Measurements from ENCODE around the gene NSA2. TPM values are rescaled to one million over a fixed set of nuclear protein-coding genes. Genes with fewer than 3 reads are reported as not detected.

Gene NSA2
- total and polyA plus RNA-seq, 9 donors: 72.7 to 244 (median 185) TPM

GRCh38 chr5:74765201-74765600 is 1.8 kb upstream of the NSA2 start:
- DNase-seq: no peak
- no peak for TF ChIP-seq POLR2A (IDR thresholded peaks at IDR 0.05)
- TF ChIP-seq, protein P1, sequence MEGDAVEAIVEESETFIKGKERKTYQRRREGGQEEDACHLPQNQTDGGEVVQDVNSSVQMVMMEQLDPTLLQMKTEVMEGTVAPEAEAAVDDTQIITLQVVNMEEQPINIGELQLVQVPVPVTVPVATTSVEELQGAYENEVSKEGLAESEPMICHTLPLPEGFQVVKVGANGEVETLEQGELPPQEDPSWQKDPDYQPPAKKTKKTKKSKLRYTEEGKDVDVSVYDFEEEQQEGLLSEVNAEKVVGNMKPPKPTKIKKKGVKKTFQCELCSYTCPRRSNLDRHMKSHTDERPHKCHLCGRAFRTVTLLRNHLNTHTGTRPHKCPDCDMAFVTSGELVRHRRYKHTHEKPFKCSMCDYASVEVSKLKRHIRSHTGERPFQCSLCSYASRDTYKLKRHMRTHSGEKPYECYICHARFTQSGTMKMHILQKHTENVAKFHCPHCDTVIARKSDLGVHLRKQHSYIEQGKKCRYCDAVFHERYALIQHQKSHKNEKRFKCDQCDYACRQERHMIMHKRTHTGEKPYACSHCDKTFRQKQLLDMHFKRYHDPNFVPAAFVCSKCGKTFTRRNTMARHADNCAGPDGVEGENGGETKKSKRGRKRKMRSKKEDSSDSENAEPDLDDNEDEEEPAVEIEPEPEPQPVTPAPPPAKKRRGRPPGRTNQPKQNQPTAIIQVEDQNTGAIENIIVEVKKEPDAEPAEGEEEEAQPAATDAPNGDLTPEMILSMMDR (IDR thresholded peaks at IDR 0.05): no peak
- no peak for TF ChIP-seq EP300 (IDR thresholded peaks at IDR 0.05)
- H3K9me3 ChIP-seq: no peaks in the 10 kb centered on the region
- H3K27ac ChIP-seq: no peak overlapping the region
- H3K4me3 ChIP-seq: no peak overlapping the region
- WGBS, 3 donors: 62 to 74% (median 73%) methylated on average over 9 of the region's 9 CpGs
- peaks cover 13% of the 10 kb centered on the region for H3K4me1 ChIP-seq (ENCODE audit: insufficient read depth)
- no peaks in the 10 kb centered on the region for H3K36me3 ChIP-seq
- intact Hi-C loops (cut with DNase I): no loop called here
- no peaks in the 10 kb centered on the region for H3K27me3 ChIP-seq

DNA sequence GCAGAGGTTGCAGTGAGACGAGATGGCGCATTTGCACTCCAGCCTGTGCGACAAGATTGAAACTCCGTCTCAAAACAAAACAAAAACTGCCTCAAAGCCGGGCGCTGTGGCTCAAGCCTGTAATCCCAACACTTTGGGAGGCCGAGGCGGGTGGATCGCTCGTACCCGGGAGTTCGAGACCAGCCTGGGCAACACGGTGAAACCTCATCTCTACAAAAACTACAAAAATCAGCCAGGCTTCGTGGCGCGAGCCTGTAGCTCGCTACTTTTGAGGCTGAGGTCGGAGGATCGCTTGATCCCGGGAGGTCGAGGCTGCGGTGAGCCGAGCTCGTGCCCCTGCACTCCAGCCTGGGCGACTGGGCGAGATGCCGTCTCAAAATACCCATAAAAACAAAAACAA is 1.1 kb upstream of the NSA2 start:
- peak overlapping the region; percentile 82 for H3K4me3 ChIP-seq
- peak in 1 of 5 donors; percentile 25 for DNase-seq
- TF ChIP-seq EP300 (IDR thresholded peaks at IDR 0.05) (no peak), POLR2A (IDR thresholded peaks at IDR 0.05) (no peak)
- TF ChIP-seq, protein P1 (IDR thresholded peaks at IDR 0.05): no peak
- intact Hi-C loops (cut with DNase I): no loop called here
- H3K9me3 ChIP-seq: no peaks in the 10 kb centered on the region
- H3K27me3 ChIP-seq: no peaks in the 10 kb centered on the region
- H3K4me1 ChIP-seq (ENCODE audit: insufficient read depth): peaks cover 13% of the 10 kb centered on the region
- no peak overlapping the region for H3K27ac ChIP-seq
- no peaks in the 10 kb centered on the region for H3K36me3 ChIP-seq
- WGBS, 3 donors: 54 to 70% (median 66%) methylated on average over 27 of the region's 27 CpGs

DNA sequence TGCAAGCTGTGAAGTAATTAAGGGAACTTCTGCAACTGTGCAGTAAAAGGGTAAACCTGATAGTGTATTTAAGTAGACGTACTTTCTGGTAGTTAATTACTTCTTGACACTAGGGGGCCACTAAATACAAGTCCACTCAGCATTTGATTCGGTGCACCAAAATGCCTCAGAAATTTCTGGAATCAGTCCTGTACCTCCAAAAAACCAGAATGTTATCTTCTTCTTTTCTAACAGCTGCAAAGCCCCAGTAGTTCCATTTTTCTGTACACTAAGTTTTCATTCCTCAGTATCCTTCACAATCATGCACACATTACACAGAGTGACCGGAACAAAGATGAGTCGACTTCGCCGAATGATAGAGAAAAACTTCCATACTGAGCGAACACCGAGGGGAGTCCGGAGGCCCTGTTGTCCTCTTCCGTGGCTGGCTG is 616 bp upstream of the NSA2 start:
- Histone ChIP-seq H3K36me3 (no peaks in the 10 kb centered on the region), H3K4me3 (peak overlapping the region; percentile 82), H3K27me3 (no peaks in the 10 kb centered on the region), H3K9me3 (no peaks in the 10 kb centered on the region), H3K27ac (peak overlapping the region in 1 of 2 donors; percentile 32), H3K4me1 (ENCODE audit: insufficient read depth) (peaks cover 13% of the 10 kb centered on the region)
- TF ChIP-seq EP300 (IDR thresholded peaks at IDR 0.05) (no peak), POLR2A (IDR thresholded peaks at IDR 0.05) (no peak)
- TF ChIP-seq, protein P1 (IDR thresholded peaks at IDR 0.05): no peak
- intact Hi-C loops (cut with DNase I): no loop called here
- no peak for DNase-seq
- WGBS, 3 donors: 0% methylated on average over 10 of the region's 10 CpGs

DNA sequence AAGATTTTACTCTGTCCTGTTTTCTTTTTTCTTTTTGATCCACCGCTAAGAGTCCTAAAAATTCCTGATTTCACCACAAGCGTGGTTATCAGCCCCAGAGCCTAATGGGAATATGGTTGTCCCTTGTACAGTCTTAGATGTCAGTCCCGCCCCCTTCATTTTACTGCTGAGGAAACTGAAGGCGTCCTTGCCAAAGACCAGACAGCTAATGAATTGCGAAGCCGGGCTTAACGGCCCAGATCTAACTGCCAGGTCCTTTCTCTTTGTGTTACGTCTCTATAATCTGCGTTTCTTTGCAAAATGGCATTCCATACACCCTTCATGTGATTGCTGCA is 497 bp downstream of the NSA2 start:
- intact Hi-C loops (cut with DNase I): no loop called here
- no peak for DNase-seq
- 0 to 1% (median 0%) methylated on average over 9 of the region's 9 CpGs for WGBS, 3 donors
- Histone ChIP-seq H3K4me3 (peak overlapping the region; percentile 82), H3K27me3 (no peaks in the 10 kb centered on the region), H3K4me1 (ENCODE audit: insufficient read depth) (peaks cover 13% of the 10 kb centered on the region), H3K36me3 (no peaks in the 10 kb centered on the region), H3K27ac (peak overlapping the region in 1 of 2 donors; percentile 8), H3K9me3 (no peaks in the 10 kb centered on the region)
- no peak for TF ChIP-seq EP300 (IDR thresholded peaks at IDR 0.05)

- Histone ChIP-seq H3K9me3 (no peaks in the 10 kb centered on the region), H3K4me1 (ENCODE audit: insufficient read depth) (peaks cover 3% of the 10 kb centered on the region), H3K27me3 (no peaks in the 10 kb centered on the region), H3K36me3 (no peaks in the 10 kb centered on the region), H3K27ac (no peak overlapping the region), H3K4me3 (no peak overlapping the region)
- no peak for TF ChIP-seq EP300 (IDR thresholded peaks at IDR 0.05)
- TF ChIP-seq, protein P1 (IDR thresholded peaks at IDR 0.05): no peak
- TF ChIP-seq POLR2A (IDR thresholded peaks at IDR 0.05): no peak
- DNase-seq: no peak
- 79 to 84% (median 82%) methylated on average over 7 of the region's 7 CpGs for WGBS, 3 donors
- intact Hi-C loops (cut with DNase I): no loop called here
Observed at GRCh38 chr5:74772359-74772758, 5.3 kb downstream of the NSA2 start.

Data from ovary (tissue), 9 donors.